GM21381 (cell line): Measurements from ENCODE around the gene IGFL2.
"Not testable (repeated sequence)": the region's sequence is repeated elsewhere in the genome, so short reads cannot be mapped to it uniquely, and the experiment has no call there.

ENCODE experiments used
- ATAC-seq: cut with Tn5 transposase; IDR thresholded peaks from one replicate; pipeline ENCODE4 v1.9.1; 2021; ENCODE audit warnings: mild to moderate bottlenecking, moderate library complexity; ENCODE audit not compliant: unreplicated experiment

The IGFL2 gene

DNA sequence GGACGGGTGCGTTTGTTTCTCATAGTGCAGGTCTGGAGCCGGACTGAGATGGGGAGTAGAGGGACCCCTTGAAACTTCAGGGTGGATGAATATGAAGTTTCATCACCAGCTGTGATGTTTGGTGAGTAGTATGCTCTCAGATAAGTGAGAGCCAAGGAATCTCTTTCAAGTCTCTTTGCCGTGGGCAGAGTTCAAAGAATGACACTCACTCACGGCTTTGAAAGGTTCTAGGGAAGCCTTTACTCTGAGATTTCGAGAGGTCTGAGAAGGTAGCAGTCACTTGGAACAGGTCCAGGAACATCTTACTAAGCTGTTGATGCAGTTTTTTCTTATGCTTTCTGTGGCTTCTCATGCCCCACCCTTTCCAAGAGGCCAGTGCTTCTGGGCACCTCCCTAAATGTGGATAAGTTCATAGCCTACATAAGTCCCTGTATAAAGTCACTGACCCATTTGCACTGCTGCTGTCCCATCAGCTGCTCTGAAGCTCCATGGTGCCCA lies at the start of gene IGFL2:
Gene IGFL2 (plus strand): TSS at position 448 of the 498 bp plus-strand sequence. CDS start 41 bp downstream, at position 489.
- ATAC-seq = no peak

DNA sequence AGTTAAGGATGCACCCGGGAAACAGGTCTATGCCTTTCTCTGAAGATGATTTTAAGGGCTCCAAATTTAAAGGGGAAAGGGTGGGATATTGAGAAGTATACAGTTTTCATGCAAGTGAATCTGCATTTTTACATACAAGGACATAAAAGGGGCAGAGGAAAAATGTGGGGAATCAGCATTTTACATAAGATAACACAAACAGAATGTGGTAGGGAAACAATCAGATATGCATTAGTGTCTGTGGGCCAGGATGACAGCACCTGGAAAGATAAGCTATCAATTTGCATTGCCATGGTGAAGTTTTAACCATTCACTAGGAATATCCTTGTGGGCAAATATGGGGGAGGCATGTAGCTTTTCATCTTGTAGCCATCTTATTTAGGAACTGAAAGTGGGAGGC lies 47.7 kb upstream of the IGFL2 start:
- no peak for ATAC-seq

DNA sequence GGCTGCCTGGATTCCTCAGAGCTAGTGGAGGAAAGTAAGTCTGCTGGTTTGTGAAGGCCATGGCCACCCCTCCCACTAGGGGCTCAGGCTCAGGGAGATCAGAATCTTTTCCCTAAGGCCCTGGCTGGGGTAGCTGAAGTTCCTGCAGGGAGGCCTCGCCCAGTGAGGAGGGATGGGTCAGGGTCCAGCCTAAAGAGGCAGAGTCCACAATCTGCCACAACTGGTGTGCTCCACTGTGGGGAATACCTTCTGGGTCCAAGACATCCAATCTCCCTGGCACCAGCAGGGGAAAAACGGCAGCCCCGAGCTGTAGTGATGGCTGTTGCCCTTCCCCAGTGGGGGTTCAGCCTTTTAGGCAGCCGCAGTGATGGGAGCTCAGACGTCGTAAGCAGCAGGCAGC lies 46.7 kb upstream of the IGFL2 start:
- ATAC-seq = no peak

DNA sequence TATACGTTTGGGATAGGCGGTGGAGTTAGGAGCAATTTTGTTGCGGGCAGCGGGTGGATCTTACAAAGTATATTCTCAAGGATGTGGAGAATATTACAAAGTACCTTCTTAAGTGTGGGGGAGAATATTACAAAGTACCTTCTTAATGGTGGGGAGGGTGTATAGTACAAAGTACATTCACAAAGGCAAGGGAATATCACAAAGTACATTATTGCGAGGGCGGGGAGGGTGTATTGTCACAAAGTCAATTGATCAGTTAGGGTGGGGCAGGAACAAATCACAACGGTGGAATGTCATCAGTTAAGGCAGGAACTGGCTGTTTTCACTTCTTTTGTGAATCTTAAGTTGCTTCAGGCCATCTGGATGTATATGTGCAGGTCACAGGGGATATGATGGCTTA lies 45.7 kb upstream of the IGFL2 start:
- not testable (repeated sequence) for ATAC-seq

DNA sequence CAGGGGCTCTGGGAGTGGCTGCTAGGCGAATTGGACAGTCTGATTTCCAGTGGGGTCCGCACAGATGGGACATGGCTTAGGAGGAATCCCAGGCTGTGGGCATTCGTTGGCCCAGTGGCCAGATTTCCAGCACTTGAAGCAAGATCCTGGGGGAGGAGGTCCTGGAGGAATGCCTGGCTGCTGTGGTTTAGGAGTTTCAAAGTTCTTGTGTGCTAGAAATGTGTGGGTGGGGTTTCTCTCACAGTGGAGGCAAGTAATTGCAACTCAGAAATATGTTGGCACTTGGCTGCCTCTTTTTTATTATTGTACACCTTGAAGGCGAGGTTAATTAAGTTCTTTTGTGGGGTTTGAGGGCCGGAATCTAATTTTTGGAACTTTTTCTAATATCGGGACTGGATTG lies 40.7 kb upstream of the IGFL2 start:
- ATAC-seq = no peak

DNA sequence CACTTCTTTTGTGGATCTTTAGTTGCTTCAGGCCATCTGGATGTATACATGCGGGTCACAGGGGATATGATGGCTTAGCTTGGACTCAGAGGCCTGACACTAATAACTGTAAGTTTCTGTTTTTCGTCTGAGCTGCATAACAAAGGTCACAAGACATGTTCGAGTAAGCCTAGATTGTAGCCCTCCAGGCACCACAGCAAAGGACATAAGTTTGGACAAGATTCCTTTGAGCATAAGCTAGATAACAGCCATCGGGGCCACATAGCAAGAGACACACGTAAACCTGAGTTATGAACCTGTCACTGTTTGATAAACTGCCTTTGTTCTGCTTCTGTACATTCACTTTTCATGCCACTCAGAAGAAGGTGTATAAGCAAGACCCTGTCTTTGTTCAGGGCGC lies 38.2 kb upstream of the IGFL2 start:
- no peak for ATAC-seq

DNA sequence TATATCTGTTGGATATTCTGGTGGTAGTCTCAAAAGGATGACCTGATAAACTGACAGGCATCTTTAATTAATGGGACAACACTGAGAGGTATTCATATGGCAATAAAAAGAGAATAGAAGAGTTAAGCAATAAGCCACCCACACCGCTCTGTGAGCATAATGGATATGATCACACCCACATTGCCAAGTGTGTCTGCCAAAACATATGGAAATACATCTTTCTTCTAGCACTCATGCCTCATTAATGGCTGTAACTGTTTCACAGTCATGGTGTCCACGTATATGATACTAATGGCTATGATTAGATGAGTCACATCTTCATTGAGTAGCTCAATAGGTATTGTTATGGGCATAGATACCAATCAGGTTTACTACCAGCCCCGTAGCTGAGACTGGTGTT lies 36.7 kb upstream of the IGFL2 start:
- ATAC-seq = no peak

DNA sequence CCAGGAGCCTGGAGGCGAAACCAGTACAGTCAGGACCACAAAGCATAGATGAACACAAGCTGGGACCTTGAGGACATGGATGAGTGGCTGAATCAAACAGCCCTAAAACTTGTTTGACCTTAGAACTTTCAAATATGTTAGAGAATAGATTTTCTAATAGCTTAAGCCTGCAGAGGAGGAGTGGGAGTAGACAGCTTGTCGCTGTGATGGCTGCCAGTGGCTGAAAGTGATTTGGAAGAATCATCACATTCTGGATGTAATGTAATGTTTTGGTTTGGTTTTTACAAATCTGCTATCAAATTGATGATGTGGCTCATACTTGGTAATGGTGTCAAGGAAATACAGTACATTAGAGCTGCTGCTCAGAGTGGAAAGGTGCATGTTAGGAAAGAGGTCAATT lies 35.5 kb upstream of the IGFL2 start:
- ATAC-seq = no peak

DNA sequence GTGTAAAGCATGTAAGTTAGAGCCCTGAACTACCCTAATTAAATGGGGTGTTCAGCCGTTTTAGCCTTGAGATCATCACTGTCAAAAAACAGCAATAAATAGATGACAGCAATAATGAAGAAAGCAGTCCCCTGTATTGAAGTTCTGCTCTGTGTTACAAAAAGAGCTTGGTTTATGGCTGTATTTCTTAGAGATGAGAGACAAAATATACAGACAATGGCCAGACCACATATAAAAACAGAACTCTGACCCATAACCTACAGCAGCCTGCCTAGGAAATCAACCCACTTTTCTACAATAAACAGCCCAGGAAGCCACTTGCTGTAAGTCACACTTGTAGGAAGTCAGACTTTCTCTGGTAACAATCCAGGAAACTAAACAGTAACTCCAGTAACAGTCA lies 34.3 kb upstream of the IGFL2 start:
- no peak for ATAC-seq

DNA sequence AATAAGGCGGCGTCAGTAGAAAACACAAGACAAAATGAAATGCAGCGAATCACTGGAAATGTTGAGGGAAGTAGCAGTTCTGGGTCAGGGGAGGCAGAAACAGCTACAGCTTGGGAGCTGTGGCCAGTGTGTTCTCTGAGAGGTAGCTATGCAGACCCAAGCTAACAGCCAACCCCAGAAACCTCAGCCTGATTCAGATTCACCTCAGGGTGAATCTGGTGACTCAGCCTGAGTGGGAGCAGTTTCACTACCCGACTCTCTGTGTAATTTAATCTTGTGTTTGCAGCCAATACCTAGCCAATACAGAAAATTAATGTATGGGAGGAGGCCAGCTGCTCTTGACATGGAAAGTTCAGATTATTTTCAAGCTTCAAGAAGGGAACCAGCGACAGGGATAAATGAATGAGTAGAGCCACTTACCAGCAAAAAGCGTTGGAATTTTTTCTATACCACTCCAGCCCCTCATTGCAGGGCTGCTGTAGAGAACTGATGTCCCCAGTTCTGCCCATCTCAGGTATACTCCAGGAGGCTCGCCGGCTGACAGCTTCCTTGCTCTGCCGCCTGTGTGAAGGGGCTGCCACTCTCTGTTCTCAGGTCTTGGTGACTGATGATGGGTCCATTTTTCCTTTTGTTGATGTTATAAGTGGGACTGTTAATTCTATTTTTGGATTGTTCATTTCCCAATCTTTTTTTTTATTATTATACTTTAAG lies 32.5 kb upstream of the IGFL2 start:
- no peak for ATAC-seq

DNA sequence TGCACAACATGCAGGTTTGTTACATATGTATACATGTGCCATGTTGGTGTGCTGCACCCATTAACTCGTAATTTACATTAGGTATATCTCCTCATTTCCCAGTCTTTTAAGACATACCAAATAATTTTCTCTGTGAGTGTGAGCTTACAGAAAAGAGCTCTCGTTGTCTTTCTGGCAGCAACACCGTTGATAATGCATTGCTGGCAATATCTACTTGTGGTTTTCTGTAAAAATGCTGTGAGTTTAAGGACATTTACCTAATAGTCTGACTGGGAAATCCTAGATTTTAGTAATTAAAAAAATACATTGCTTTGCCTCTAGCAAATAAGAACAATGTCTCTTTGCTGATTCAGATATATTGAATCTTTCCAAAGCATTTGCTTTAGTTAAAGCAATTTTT lies 31.9 kb upstream of the IGFL2 start:
- ATAC-seq = no peak

DNA sequence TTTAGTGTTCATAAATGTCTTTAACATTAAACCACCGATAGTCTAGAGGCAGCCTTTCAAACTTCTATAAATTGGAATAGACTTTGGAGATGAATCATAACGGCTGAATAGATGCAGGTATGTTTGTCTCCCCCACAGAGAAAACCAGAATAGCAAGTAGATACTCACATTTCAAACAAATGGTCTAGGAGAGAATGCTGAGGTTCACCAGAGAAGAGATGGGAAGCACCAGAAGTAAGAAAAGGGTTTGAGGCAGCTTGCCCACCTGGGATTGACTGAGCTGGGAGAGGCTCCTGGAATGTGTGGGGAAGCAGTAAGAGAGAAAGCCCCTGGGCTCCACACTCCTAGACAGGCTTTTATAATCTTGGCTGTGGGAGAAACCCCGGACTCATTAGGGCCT lies 29.9 kb upstream of the IGFL2 start:
- no peak for ATAC-seq

DNA sequence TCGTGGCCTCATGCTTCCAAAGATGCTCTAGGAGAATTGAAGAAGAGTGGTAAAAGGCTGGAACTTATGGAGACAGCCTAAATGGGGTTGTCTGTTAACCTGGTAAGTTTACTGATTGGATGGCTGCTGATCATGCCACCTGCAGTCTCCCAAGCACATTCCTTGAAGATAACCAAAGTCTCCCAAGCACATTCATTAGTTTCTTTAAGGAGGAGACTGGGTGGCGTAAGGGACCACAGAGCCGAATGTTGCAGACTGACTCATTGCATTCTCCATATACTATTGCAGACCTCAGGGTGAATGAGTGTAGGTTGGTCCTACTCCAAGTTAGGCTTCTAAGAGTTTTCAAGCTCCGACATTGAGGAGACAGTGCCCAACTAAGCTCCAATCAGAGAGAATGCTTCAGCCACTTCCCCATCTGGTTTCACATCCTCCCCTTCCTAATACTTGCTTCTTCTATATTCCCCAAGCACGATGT lies 23.4 kb upstream of the IGFL2 start, which contains the start of gene IGFL3:
Gene IGFL3 (minus strand): TSS at position 51 of the 478 bp plus-strand sequence. CDS start 39 bp downstream, at position 12.
- no peak for ATAC-seq

DNA sequence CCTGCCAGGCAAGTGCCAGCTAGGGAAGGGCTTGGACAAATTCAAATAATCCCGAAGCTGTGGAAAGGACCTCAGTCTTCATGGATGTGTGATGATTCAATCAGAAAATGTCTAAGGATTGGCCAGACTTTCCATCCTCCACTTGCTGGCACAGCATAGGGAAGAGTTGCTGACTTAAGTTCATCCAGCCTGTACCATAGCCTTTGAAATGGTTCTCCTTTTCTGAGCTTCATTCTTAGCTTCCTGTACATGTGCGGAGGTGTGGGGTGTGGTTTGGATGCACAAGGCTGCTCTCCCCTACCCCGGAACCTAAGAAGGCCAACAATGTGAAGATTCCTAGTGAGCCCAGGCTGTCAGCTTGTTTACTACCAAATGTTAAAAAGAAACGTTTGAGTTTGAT lies 22.6 kb upstream of the IGFL2 start:
- ATAC-seq = no peak

DNA sequence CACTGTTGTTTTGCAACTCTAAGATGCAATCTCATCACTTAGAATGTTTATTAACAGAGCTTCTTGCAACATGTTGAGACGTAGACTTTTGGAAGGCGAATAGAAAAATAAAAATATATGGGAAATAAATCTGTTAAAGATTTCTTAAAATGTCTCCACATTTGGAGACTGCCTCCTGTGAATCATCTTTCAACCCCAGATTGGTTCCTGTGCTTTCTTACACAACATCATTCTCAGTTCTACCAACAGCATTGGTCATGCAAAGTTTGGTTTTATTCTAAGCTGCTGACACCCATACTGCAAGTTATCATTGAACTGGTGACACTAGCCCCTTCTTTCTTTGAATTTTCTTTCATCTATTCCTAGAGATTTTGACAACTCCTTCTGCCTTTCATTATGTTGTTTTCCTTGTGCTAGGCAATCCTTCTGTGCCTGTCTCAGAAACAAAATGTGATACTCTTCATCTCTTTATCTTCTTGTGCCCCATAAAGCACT lies 21.9 kb upstream of the IGFL2 start:
- no peak for ATAC-seq

DNA sequence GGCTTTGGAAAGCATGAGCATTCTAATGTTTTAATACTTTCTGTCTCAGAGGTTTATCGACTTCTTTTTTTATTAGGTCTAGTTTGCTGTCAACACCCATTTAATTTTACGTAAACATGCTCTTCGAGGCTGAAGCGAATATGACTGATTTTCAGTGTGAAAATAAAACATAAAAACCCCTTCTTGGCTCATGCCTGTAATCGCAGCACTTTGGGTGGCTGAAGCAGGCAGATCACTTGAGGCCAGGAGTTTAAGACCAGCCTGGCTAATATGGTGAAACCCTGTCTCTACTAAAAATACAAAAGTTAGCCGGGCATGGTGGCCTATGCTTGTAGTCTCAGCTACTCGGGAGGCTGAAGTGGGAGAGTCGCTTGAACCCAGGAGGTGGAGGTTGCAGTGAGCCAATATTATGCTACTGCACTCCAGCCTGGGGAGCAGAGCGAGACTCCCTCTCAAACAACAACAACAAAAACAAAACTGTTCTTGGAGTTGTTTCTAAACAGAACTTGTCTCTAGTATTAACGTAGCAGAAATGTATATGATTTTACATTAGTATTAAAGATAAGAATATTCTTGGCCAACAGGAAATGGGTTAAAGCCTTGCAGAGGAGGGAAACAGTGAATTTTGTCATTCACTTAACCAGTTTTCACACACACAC lies 16.4 kb upstream of the IGFL2 start:
- no peak for ATAC-seq

DNA sequence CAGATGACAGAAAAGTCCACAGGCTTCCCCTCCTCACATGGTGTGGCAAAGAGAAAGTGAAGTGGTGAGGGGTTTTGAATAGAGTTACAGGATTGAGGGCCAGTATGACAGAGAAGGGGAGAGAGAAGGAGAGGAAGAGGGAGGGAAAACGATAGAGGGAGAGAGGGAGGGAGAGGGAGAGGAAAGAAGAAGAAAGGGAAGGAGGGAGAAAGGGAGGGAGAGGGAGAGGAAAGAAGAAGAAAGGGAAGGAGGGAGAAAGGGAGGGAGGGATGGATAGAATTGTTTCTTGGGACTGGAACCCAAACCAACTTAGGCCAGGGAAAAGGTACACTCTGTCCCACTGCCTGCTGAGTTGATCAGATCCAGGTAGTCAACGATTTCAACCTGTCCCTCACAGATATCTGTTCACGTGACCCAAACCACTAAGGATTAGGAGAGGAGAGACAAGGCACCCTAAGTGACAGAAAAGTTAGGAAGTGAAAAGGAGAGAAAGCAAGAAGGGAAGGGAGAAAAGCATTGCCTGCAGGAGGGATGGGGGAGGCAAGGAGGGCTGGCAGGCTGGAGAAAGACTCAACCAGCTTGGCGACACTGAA lies 15.4 kb upstream of the IGFL2 start:
- ATAC-seq = no peak

DNA sequence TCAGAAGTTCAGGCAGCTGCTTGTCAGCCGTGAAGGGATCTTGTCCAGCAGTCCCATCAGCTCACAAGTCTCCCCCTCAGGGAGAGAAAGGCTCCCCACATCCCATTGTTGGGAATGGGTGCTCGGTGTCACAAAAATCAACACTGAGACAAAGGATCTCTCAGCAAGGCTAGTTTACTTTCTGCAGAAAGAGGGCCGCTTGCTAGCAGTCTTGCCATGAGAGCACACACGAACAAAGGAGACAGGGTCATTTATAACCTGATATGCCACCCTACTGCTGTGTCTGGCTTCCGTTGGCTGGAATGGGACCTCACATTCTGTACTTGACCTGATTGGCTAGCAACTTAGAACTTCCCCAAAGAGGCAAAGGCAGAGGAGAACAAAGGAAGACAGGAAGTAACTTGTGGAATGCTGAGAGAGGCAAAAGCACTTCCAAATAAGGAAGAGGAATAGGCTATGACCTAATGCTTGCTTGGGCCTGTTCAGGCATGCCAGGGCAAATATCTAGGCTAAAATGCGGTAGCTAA lies 14.9 kb upstream of the IGFL2 start:
- no peak for ATAC-seq

DNA sequence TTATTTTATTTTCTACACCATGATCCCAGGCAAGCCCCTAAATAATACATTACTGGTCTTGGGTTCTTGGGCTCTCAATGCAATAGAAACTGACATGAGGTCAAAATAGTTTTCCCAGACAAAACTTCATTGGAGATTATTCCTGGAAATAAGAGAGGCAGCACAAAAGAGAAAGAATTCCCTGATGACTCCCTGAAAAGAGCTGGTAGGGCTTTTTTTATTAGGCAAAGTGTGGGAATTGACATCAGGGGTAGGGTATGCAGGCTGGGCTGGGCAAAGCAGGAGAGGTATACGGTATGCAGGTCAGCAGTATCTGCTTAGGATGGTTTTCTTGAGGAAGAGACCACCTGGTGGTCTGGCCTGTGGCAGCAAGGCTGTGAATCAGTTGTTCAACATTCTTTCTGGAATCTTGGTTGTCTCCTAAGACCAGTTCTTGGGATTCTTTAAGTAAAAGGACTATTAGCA lies 14.2 kb upstream of the IGFL2 start:
- ATAC-seq = no peak

DNA sequence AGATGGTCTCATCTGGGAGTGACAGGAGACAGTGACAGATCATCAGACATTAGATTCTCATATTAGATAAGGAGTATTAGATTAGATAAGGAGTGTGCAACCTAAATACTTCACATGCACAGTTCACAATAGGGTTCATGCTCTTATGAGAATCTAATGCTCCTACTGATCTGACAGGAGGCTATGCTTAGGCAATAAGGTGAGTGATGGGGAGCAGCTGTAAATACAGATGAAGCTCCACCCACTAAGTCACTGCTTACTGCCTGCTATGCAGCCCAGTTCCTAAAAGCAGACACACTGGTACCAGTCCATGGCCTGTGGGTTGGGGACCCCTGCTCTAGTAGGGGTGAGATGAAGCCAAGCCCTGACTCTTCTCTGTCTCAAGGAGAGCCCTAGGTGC lies 13.5 kb upstream of the IGFL2 start:
- no peak for ATAC-seq

DNA sequence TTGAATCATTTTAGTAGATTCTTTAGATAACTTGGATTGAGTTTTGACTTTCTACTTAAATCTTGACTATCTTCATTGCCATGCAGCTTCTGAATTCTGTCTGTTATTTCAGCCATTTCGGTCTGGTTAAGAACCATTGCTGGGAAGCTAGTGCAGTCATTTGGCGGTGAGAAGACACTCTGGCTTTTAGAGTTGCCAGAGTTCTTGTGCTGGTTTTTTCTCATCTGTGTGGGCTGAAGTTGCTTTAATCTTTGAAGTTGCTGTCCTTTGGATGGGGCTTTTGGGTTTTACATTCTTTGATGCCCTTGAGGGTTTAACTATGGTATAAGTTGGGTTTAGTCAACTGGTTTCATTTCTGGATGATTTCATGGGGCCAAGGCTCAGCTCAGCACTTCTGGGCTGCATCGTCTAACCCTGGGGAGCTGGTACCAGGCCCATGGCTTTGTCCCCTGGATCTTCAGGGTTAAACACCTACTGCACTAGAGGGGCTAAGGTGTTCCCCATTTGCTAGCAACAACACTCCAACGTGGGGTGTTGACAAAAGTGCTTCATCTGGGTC lies 10.0 kb upstream of the IGFL2 start:
- ATAC-seq = no peak
